Muscle of leg (tissue), 11 donors: Measurements from ENCODE around the gene KNDC1. TPM values are rescaled to one million over a fixed set of nuclear protein-coding genes. Genes with fewer than 3 reads are reported as not detected.

Experiments
- DNase-seq: peaks from one replicate; pipeline ENCODE4 v3.0.0; 2013
- H3K27ac ChIP-seq: one replicate; pipeline ENCODE4 v1.5.1; 2013; ENCODE audit warnings: mild to moderate bottlenecking, low read length, control low read depth
- H3K27me3 ChIP-seq: one replicate; pipeline ENCODE4 v1.6.1; 2013; ENCODE audit warnings: low read length; ENCODE audit not compliant: control insufficient read depth, insufficient read depth
- H3K36me3 ChIP-seq: one replicate; pipeline ENCODE4 v1.6.1; 2013; ENCODE audit warnings: low read length; ENCODE audit not compliant: control insufficient read depth, insufficient read depth
- H3K4me1 ChIP-seq: one replicate; pipeline ENCODE4 v1.6.1; 2013; ENCODE audit warnings: low read length; ENCODE audit not compliant: control insufficient read depth, insufficient read depth
- H3K4me3 ChIP-seq: one replicate; pipeline ENCODE4 v1.5.1; 2013; ENCODE audit warnings: low read length, control low read depth
- H3K9me3 ChIP-seq: replicated peaks from 2 replicates; pipeline ENCODE4 v1.6.1; 2013; ENCODE audit warnings: low read depth, low read length; ENCODE audit not compliant: control insufficient read depth
- WGBS: methylation state at CpG from one replicate; pipeline ENCODE4 v1.1.5; 2013; ENCODE audit warnings: missing lambda C conversion rate; ENCODE audit not compliant: insufficient coverage; 5-methylcytosine and 5-hydroxymethylcytosine counted together
- polyA plus RNA-seq, 8 donors: library from polyadenylated mRNA; unstranded; fragments of 120-200 nt; gene quantifications; one replicate each; pipeline versions ENCODE4 v1.2.1 to v1.2.3, GENCODE V29; 2013; ENCODE audit warnings: inconsistent platforms in 1 of 8, low replicate concordance in 1 of 8; ENCODE audit not compliant: insufficient read length in 8 of 8, insufficient read depth in 1 of 8
- total RNA-seq: library from RNA; stranded (reverse); fragments of 120-200 nt; gene quantifications from one replicate; pipeline ENCODE4 v1.2.4, GENCODE V29; 2013

KNDC1 gene
- total and polyA plus RNA-seq, 9 donors: 1.5 to 9.8 (median 4.4) TPM

- no peak overlapping the region for H3K27ac ChIP-seq
- H3K36me3 ChIP-seq: no peaks in the 10 kb centered on the region
- peaks cover 8% of the 10 kb centered on the region for H3K27me3 ChIP-seq
- DNase-seq: peak; percentile 20
- H3K9me3 ChIP-seq: peaks cover under 1% of the 10 kb centered on the region
- H3K4me1 ChIP-seq: no peaks in the 10 kb centered on the region
- no peak overlapping the region for H3K4me3 ChIP-seq
- WGBS: 25% methylated on average over 57 of the region's 58 CpGs
Observed at GRCh38 chr10:133124357-133125211, 35.4 kb upstream of the KNDC1 start.

GRCh38 chr10:133125901-133126300, 34.1 kb upstream of the KNDC1 start:
- Histone ChIP-seq H3K36me3 (no peaks in the 10 kb centered on the region), H3K9me3 (no peaks in the 10 kb centered on the region), H3K27me3 (peaks cover 8% of the 10 kb centered on the region), H3K4me3 (no peak overlapping the region), H3K4me1 (no peaks in the 10 kb centered on the region), H3K27ac (no peak overlapping the region)
- DNase-seq: no peak
- WGBS: 84% methylated on average over 6 of the region's 9 CpGs

GRCh38 chr10:133126431-133127290, 33.4 kb upstream of the KNDC1 start:
- 89% methylated on average over 54 of the region's 57 CpGs for WGBS
- Histone ChIP-seq H3K4me3 (no peak overlapping the region), H3K9me3 (no peaks in the 10 kb centered on the region), H3K27me3 (peaks cover 8% of the 10 kb centered on the region), H3K4me1 (no peaks in the 10 kb centered on the region), H3K27ac (no peak overlapping the region), H3K36me3 (no peaks in the 10 kb centered on the region)
- no peak for DNase-seq

- Histone ChIP-seq H3K27ac (no peak overlapping the region), H3K4me1 (no peaks in the 10 kb centered on the region), H3K4me3 (no peak overlapping the region), H3K9me3 (no peaks in the 10 kb centered on the region), H3K36me3 (no peaks in the 10 kb centered on the region), H3K27me3 (peaks cover 8% of the 10 kb centered on the region)
- 76% methylated on average over 18 of the region's 36 CpGs for WGBS
- no peak for DNase-seq
Observed at GRCh38 chr10:133127291-133128125, 32.5 kb upstream of the KNDC1 start.

GRCh38 chr10:133128126-133129070, 31.6 kb upstream of the KNDC1 start:
- Histone ChIP-seq H3K9me3 (no peaks in the 10 kb centered on the region), H3K36me3 (no peaks in the 10 kb centered on the region), H3K4me1 (no peaks in the 10 kb centered on the region), H3K4me3 (no peak overlapping the region), H3K27ac (no peak overlapping the region), H3K27me3 (peaks cover 8% of the 10 kb centered on the region)
- 95% methylated on average over 83 of the region's 83 CpGs for WGBS
- DNase-seq: no peak

- Histone ChIP-seq H3K4me1 (no peaks in the 10 kb centered on the region), H3K36me3 (no peaks in the 10 kb centered on the region), H3K9me3 (no peaks in the 10 kb centered on the region), H3K4me3 (no peak overlapping the region), H3K27ac (no peak overlapping the region), H3K27me3 (peaks cover 3% of the 10 kb centered on the region)
- WGBS: 80% methylated on average over 26 of the region's 39 CpGs
- no peak for DNase-seq
Observed at GRCh38 chr10:133129071-133129858, 30.8 kb upstream of the KNDC1 start.

- Histone ChIP-seq H3K27ac (no peak overlapping the region), H3K27me3 (no peaks in the 10 kb centered on the region), H3K36me3 (no peaks in the 10 kb centered on the region), H3K4me1 (no peaks in the 10 kb centered on the region), H3K9me3 (no peaks in the 10 kb centered on the region), H3K4me3 (no peak overlapping the region)
- 57% methylated on average over 18 of the region's 20 CpGs for WGBS
- DNase-seq: no peak
Observed at GRCh38 chr10:133129859-133130495, 30.0 kb upstream of the KNDC1 start.

- no peak overlapping the region for H3K27ac ChIP-seq
- no peaks in the 10 kb centered on the region for H3K36me3 ChIP-seq
- H3K9me3 ChIP-seq: no peaks in the 10 kb centered on the region
- H3K27me3 ChIP-seq: no peaks in the 10 kb centered on the region
- no peaks in the 10 kb centered on the region for H3K4me1 ChIP-seq
- DNase-seq: no peak
- H3K4me3 ChIP-seq: no peak overlapping the region
- 79% methylated on average over 10 of the region's 11 CpGs for WGBS
Observed at GRCh38 chr10:133130602-133131001, 29.4 kb upstream of the KNDC1 start.
